ENCODE data around the gene CRISPLD2.
"Not testable (repeated sequence)": the region's sequence is repeated elsewhere in the genome, so short reads cannot be mapped to it uniquely, and the experiment has no call there.

Gene CRISPLD2

GRCh38 chr16:84937196-84938005 is 117.6 kb downstream of the CRISPLD2 start:
- DNase-seq: no peak

GRCh38 chr16:84938616-84939015 is 118.8 kb downstream of the CRISPLD2 start:
- DNase-seq: not testable (repeated sequence)

GRCh38 chr16:84940670-84941551 is 121.1 kb downstream of the CRISPLD2 start:
- DNase-seq: no peak

GRCh38 chr16:84941921-84942320 is 122.1 kb downstream of the CRISPLD2 start:
- no peak for DNase-seq

GRCh38 chr16:84942786-84943185 is 123.0 kb downstream of the CRISPLD2 start:
- DNase-seq: no peak

- DNase-seq: no peak
These were observed 123.8 kb downstream of the CRISPLD2 start for GRCh38 chr16:84943620-84944019.

GRCh38 chr16:84947022-84947421 is 127.2 kb downstream of the CRISPLD2 start:
- no peak for DNase-seq

- DNase-seq: no peak
These were observed 128.4 kb downstream of the CRISPLD2 start for GRCh38 chr16:84947996-84948850.

GRCh38 chr16:84948851-84949610 is 129.2 kb downstream of the CRISPLD2 start:
- DNase-seq: no peak

- DNase-seq: no peak
These were observed 130.1 kb downstream of the CRISPLD2 start for GRCh38 chr16:84949772-84950436.

- peak; percentile 61 for DNase-seq
These were observed 131.1 kb downstream of the CRISPLD2 start for GRCh38 chr16:84950906-84951305.

- DNase-seq: peak; percentile 79
These were observed 132.8 kb downstream of the CRISPLD2 start for GRCh38 chr16:84952335-84953189.

GRCh38 chr16:84953190-84953746 is 133.5 kb downstream of the CRISPLD2 start:
- no peak for DNase-seq

GRCh38 chr16:84955427-84955826 is 135.6 kb downstream of the CRISPLD2 start:
- DNase-seq: no peak

GRCh38 chr16:84957192-84957591 is 137.4 kb downstream of the CRISPLD2 start:
- no peak for DNase-seq

GRCh38 chr16:84957792-84958191 is 138.0 kb downstream of the CRISPLD2 start:
- DNase-seq: no peak

All from activated CD4-positive, alpha-beta T cell treated with anti-CD3 and anti-CD28 coated beads for 48 hours (primary cell).